A172 (cell line): Measurements from ENCODE around the gene PALMD. TPM values are rescaled to one million over a fixed set of nuclear protein-coding genes. Genes with fewer than 3 reads are reported as not detected.

Source experiments
- DNase-seq: peaks from one replicate; pipeline ENCODE4 v3.0.0-alpha.2; 2015; ENCODE audit warnings: low spot score
- total RNA-seq: library from RNA; depleted of rRNA; stranded (reverse); fragments of >200 nt; shearing (Covaris generic); gene quantifications from 2 replicates; pipeline ENCODE4 v1.2.3, GENCODE V29; 2014

The PALMD gene
- total RNA-seq, 1 experiment from 2014 or later: 0.88 TPM

DNA sequence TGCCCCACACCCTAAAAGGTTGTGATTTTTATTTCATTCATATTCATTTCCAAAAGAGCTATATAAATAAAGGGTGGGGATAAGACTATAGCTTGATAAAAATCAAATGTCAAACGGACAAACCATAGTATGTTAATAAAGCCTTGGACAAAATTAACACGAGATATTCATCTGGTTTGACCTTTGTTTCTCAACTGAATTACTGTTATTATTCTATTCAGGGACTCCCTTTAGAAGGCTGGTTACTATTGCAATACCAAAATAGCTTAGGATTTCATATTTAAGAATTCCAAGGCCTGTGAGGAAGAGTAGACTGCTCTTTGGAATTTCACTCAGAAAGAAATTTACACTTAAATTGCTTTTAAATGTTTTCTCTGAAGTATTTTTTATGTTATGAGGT is 10.2 kb upstream of the PALMD start:
- no peak for DNase-seq

- DNase-seq: no peak
Measured at GRCh38 chr1:99636647-99637175, 9.2 kb upstream of the PALMD start.

DNA sequence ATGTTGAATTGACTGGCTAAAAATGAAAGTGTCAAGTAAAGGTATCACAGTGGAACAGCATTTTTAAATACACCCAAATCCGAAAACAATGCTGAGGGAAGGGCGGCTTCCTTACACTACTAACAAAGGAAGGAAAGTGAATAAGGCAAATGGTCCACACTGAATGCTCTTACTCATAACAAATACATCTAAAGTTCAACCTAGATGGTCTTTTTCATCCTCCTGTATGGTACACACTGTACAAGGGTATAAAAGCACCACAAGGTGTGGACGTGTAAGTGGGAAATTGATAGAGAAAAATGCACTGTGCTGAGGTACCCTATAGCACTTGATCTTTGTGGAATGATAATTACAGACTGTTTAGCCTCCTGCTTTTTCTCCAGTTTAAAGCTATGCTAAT is 7.1 kb upstream of the PALMD start:
- DNase-seq: no peak

GRCh38 chr1:99639408-99639807 is 6.5 kb upstream of the PALMD start:
- no peak for DNase-seq

DNA sequence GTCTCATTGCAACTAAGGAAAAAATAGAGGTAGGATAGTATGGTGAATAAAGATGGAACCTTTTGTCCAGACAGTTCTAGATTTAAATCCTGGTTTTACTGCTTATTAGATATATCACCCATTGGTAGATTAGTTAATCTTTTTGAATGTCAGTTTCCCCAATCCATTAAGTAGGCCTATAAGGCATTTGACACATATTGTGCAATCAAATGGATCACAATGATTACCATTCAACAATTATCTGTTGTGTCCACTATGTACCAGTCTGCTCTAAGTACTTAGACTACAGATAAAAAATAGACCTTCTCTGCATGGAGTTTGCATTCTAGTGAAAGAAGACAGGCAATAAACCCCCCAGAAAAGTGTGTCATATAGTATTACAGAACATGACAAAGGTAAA is 6.0 kb upstream of the PALMD start:
- no peak for DNase-seq

DNA sequence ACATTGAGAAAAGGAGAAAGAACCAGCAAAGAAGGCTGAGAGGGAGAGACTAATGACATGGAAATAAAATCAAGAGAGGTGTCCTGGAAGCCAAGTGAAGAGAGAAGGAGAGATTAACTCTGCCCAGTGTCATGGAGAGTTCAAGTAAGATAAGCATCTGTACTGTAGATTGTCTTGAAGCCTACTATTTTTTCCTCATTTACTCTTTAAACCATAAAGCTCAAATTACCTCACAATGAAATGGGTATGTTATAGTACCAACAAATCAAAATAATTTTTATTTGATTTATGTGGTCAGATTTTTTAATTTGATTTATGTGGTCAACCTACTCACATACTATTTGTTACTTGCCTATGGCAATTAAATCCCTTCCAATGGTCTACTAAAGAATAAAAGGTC is 5.2 kb upstream of the PALMD start:
- DNase-seq: no peak

- DNase-seq: no peak
Measured at GRCh38 chr1:99641558-99641957, 4.4 kb upstream of the PALMD start.

GRCh38 chr1:99642053-99642452 is 3.9 kb upstream of the PALMD start:
- DNase-seq: no peak

- no peak for DNase-seq
Measured at GRCh38 chr1:99643021-99643779, 2.7 kb upstream of the PALMD start.

- DNase-seq: no peak
Measured at GRCh38 chr1:99644279-99645004, 1.5 kb upstream of the PALMD start.

DNA sequence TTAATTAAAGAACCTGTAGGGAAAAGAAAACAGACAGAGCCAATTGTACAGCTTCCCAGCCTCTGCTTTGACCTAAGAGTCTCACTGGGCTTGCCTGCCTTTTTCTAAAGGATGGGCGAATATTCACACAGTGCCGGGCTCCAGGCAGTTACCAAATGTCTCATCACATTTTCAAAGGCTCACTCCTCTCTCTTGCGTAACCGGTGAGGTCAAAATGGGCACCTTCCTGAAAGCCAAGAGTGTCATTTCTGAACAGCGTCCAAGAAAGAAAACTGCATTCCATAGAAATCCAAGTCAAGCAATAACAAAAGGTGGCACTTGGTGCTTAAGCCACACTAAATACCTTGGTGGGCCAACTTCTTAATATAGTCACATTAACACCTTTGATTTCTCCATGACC is 710 bp upstream of the PALMD start:
- DNase-seq: peak; percentile 51

DNA sequence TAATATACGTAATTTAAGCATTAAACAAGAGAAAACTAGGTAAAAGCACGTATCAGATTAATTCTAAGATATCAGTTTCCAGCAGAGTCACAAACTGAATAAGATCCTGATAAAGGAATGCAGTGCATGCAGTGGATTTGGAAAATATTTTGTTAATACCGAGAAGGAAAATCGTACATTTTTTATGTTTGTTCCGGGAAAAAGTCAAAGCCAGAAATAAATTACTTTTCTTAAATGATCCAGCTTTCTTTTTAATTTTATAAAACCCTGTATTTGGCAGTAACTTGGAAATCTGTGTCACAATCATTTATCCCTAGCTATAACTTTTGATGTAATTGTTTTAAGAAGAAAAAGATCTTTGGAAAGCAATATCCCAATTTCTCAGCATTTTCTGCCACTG is 955 bp downstream of the PALMD start:
- no peak for DNase-seq

- DNase-seq: no peak
Measured at GRCh38 chr1:99647490-99647889, 1.6 kb downstream of the PALMD start.

GRCh38 chr1:99648107-99648506 is 2.2 kb downstream of the PALMD start:
- DNase-seq: peak; percentile 19

DNA sequence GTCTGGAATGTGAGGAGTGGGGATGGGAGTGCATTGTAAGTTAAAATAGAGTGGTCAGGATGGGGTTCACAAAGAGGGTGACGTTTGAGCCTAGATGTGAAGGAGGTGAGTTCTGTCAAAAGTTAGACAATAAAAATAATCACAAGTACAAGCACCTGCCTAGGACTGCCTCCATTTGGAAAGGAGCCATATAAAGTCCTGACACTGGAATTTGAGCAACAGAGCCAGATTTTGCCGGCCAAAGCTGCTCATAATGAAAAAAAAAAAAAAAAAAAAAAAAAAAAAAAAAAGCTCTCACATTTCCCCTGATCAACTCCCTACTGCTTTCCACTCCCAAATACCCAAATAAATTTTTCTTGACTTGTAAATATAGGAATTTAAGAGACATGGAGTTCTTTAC is 4.1 kb downstream of the PALMD start:
- no peak for DNase-seq

GRCh38 chr1:99650773-99651437 is 5.0 kb downstream of the PALMD start:
- peak; percentile 16 for DNase-seq

DNA sequence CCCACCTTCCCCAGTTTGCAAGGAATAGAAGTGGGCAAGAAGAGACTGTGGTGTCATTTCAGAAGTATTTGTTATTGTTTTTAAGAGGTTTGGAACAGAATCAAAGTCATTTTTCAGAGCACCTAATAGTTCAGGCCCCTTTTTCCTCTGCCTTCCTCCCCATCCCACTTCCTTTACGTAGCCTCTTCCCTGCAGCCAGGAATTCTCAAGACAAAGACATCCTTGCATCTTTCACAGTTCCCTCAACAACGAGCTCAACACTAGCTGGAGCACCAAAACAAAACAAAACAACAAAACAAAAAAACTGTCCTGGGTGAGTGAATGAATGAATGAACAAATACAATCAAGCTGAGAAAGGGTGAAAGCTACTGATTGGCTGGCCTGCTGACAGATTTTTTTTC is 7.0 kb downstream of the PALMD start:
- no peak for DNase-seq

DNA sequence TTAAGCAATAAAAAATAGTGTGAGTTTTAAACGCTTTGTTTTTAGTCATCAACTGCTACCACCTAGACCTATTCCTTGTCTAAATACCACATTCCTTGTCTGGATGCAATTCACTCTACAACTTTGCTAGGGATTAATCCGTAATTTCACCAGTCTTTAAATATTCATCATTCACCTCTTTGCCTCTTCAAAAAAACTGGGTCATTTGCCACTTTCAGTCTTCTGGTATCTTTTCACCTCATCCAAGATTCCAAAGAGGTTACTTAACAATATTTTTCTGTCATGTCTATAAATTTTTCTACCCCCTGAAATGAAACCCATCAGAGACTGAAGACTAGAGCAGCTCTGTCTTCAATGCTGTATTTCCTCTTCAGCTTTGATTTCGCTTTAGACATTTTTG is 9.5 kb downstream of the PALMD start:
- no peak for DNase-seq

- DNase-seq: no peak
Measured at GRCh38 chr1:99656701-99657100, 10.8 kb downstream of the PALMD start.

DNA sequence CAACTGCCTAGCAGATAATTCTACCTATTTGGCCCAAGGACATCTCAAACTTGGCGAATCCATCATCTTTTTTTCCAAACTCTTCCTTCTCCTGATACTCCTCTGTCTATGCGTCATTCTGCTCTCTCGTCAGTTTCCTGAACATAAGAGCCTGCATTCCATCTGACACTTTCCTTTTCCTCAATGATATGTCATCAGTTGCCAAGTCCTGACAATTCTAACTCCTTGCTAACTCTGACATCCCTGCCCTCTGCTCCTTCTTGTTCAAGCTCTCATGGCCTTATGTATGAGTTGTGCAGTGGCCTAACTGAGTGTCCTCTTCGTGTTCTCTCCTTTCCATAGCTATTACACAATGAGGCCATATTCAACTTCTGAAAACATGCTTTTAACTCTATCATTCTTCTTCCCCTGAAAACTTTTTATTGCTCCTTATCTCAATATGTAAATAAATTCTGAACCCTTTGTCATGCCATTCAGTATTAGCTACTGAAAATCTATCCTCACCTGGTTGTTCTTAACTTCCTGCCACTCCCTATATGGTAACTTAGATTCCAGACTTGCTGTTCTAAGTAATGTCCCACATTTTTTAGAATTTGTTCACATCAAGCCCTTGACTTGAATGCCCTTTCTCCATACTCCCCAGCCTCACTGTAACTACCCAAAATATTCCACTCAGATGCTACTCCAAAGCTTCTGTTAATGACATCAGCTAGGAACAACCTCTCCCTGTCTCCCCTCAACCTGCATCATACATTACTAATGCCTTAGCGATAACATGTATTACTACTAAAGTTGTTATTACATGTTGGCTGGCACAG is 11.5 kb downstream of the PALMD start:
- no peak for DNase-seq

DNA sequence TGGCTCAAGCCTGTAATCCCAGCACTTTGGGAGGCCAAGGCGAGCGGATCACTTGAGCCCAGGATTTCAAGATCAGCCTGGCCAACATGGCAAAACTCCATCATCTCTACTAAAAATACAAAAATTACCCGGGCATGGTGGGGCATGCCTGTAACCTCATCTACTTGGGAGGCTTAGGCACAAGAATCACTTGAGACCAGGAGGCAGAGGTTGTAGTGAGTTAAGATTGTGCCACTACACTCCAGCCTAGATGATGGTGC is 12.0 kb downstream of the PALMD start:
- no peak for DNase-seq

GRCh38 chr1:99659755-99660210 is 13.9 kb downstream of the PALMD start:
- DNase-seq: no peak
